ENCODE measurements around the gene FXYD4. TPM values are rescaled to one million over a fixed set of nuclear protein-coding genes. Genes with fewer than 3 reads are reported as not detected.

The FXYD4 gene
- total RNA-seq, 1 experiment from 2014 or later: not detected

GRCh38 chr10:43408710-43409384 is 37.4 kb downstream of the FXYD4 start, which contains the start of gene HNRNPF (continued):
- TF ChIP-seq, protein P1, sequence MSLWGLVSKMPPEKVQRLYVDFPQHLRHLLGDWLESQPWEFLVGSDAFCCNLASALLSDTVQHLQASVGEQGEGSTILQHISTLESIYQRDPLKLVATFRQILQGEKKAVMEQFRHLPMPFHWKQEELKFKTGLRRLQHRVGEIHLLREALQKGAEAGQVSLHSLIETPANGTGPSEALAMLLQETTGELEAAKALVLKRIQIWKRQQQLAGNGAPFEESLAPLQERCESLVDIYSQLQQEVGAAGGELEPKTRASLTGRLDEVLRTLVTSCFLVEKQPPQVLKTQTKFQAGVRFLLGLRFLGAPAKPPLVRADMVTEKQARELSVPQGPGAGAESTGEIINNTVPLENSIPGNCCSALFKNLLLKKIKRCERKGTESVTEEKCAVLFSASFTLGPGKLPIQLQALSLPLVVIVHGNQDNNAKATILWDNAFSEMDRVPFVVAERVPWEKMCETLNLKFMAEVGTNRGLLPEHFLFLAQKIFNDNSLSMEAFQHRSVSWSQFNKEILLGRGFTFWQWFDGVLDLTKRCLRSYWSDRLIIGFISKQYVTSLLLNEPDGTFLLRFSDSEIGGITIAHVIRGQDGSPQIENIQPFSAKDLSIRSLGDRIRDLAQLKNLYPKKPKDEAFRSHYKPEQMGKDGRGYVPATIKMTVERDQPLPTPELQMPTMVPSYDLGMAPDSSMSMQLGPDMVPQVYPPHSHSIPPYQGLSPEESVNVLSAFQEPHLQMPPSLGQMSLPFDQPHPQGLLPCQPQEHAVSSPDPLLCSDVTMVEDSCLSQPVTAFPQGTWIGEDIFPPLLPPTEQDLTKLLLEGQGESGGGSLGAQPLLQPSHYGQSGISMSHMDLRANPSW (CRISPR knock-in tag; conservative IDR thresholded peaks at IDR 0.05; ENCODE audit: low read depth): no peak
- TF ChIP-seq PRRX2 (CRISPR knock-in tag; IDR thresholded peaks at IDR 0.05) (no peak), IRF1 (CRISPR knock-in tag; IDR thresholded peaks at IDR 0.05) (peak; percentile 66; the same call in 1 of the 2 replicates), AFF4 (CRISPR knock-in tag; IDR thresholded peaks at IDR 0.05; ENCODE audit: borderline replicate concordance) (0 out of 2 replicates have a peak, but pooled peaks have one; percentile 59), OVOL2 (CRISPR knock-in tag; IDR thresholded peaks at IDR 0.05; ENCODE audit: borderline replicate concordance) (no peak), SP1 (CRISPR knock-in tag; conservative IDR thresholded peaks at IDR 0.05) (peak; percentile 94), ETV6 (CRISPR knock-in tag; IDR thresholded peaks at IDR 0.05) (peak; percentile 76), ELF4 (CRISPR knock-in tag; IDR thresholded peaks at IDR 0.05; ENCODE audit: low read depth) (no peak), RELA (CRISPR knock-in tag; IDR thresholded peaks at IDR 0.05; ENCODE audit: borderline replicate concordance) (peak; percentile 76; the same call in 1 of the 2 replicates), CBFB (CRISPR knock-in tag; IDR thresholded peaks at IDR 0.05; ENCODE audit: low read depth) (no peak), SOX15 (CRISPR knock-in tag; IDR thresholded peaks at IDR 0.05) (no peak), NR3C1 (CRISPR knock-in tag; conservative IDR thresholded peaks at IDR 0.05; ENCODE audit: low read depth) (no peak), ESRRA (CRISPR knock-in tag; IDR thresholded peaks at IDR 0.05; ENCODE audit: borderline replicate concordance) (peak; percentile 86; the same call in 1 of the 2 replicates), ZNF425 (CRISPR knock-in tag; conservative IDR thresholded peaks at IDR 0.05) (no peak)
- TF ChIP-seq, protein P2, sequence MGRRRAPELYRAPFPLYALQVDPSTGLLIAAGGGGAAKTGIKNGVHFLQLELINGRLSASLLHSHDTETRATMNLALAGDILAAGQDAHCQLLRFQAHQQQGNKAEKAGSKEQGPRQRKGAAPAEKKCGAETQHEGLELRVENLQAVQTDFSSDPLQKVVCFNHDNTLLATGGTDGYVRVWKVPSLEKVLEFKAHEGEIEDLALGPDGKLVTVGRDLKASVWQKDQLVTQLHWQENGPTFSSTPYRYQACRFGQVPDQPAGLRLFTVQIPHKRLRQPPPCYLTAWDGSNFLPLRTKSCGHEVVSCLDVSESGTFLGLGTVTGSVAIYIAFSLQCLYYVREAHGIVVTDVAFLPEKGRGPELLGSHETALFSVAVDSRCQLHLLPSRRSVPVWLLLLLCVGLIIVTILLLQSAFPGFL (CRISPR knock-in tag; IDR thresholded peaks at IDR 0.05; ENCODE audit: borderline replicate concordance): no peak
- TF ChIP-seq, protein P3, sequence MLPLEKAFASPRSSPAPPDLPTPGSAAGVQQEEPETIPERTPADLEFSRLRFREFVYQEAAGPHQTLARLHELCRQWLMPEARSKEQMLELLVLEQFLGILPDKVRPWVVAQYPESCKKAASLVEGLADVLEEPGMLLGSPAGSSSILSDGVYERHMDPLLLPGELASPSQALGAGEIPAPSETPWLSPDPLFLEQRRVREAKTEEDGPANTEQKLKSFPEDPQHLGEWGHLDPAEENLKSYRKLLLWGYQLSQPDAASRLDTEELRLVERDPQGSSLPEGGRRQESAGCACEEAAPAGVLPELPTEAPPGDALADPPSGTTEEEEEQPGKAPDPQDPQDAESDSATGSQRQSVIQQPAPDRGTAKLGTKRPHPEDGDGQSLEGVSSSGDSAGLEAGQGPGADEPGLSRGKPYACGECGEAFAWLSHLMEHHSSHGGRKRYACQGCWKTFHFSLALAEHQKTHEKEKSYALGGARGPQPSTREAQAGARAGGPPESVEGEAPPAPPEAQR (CRISPR knock-in tag; IDR thresholded peaks at IDR 0.05): no peak
- TF ChIP-seq, protein P4, sequence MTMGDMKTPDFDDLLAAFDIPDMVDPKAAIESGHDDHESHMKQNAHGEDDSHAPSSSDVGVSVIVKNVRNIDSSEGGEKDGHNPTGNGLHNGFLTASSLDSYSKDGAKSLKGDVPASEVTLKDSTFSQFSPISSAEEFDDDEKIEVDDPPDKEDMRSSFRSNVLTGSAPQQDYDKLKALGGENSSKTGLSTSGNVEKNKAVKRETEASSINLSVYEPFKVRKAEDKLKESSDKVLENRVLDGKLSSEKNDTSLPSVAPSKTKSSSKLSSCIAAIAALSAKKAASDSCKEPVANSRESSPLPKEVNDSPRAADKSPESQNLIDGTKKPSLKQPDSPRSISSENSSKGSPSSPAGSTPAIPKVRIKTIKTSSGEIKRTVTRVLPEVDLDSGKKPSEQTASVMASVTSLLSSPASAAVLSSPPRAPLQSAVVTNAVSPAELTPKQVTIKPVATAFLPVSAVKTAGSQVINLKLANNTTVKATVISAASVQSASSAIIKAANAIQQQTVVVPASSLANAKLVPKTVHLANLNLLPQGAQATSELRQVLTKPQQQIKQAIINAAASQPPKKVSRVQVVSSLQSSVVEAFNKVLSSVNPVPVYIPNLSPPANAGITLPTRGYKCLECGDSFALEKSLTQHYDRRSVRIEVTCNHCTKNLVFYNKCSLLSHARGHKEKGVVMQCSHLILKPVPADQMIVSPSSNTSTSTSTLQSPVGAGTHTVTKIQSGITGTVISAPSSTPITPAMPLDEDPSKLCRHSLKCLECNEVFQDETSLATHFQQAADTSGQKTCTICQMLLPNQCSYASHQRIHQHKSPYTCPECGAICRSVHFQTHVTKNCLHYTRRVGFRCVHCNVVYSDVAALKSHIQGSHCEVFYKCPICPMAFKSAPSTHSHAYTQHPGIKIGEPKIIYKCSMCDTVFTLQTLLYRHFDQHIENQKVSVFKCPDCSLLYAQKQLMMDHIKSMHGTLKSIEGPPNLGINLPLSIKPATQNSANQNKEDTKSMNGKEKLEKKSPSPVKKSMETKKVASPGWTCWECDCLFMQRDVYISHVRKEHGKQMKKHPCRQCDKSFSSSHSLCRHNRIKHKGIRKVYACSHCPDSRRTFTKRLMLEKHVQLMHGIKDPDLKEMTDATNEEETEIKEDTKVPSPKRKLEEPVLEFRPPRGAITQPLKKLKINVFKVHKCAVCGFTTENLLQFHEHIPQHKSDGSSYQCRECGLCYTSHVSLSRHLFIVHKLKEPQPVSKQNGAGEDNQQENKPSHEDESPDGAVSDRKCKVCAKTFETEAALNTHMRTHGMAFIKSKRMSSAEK (CRISPR knock-in tag; IDR thresholded peaks at IDR 0.05; ENCODE audit: borderline replicate concordance): 0 out of 2 replicates have a peak, but pooled peaks have one; percentile 11
- TF ChIP-seq, protein P5, sequence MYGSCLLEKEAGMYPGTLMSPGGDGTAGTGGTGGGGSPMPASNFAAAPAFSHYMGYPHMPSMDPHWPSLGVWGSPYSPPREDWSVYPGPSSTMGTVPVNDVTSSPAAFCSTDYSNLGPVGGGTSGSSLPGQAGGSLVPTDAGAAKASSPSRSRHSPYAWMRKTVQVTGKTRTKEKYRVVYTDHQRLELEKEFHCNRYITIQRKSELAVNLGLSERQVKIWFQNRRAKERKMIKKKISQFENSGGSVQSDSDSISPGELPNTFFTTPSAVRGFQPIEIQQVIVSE (CRISPR knock-in tag; IDR thresholded peaks at IDR 0.05; ENCODE audit: borderline replicate concordance): no peak

Data from WTC11 (cell line).